ENCODE data around the gene TSPAN19. TPM values are rescaled to one million over a fixed set of nuclear protein-coding genes. Genes with fewer than 3 reads are reported as not detected.

The TSPAN19 gene
- total RNA-seq, 1 experiment from 2014 or later, result not detected

DNA sequence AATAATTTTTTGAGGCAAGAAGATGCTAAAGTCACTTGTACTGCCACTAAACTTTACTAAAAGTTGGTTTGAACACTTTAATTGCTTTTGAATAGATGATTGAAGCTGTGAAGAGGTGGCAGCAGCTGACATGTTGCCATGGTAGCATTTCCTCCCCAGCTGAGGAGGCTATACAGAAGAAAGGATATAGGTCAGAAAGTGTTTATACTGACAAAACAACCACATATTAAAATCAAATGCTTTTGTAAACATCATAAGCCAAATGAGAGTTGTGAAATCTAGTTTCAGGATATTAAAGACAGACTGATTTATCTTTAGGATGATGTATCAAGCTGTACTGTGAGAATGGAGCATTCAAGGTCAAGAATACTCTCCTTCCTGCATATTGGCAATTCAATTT lies 41.7 kb downstream of the TSPAN19 start:
- Histone ChIP-seq H2BK20ac (ENCODE audit: low read depth, low read length, poor library complexity, severe bottlenecking) (no peak overlapping the region), H3K4me2 (ENCODE audit: insufficient read depth, insufficient read length, low read length) (no peak overlapping the region), H4K91ac (ENCODE audit: insufficient read length, low read depth, low read length) (no peak overlapping the region), H4K5ac (ENCODE audit: insufficient read length, low read depth, low read length) (no peak overlapping the region), H4K20me1 (ENCODE audit: control insufficient read depth, insufficient read depth, insufficient read length) (no peaks in the 10 kb centered on the region), H3T11ph (ENCODE audit: low read length) (no peak overlapping the region), H3K23ac (ENCODE audit: insufficient read length, low read depth, low read length) (no peak overlapping the region), H2BK120ac (ENCODE audit: low read depth, low read length, poor library complexity, severe bottlenecking) (no peak overlapping the region), H4K8ac (replicated peaks; ENCODE audit: insufficient read length, low read depth, low read length) (no peak overlapping the region), H3K4ac (ENCODE audit: low read depth, low read length) (no peak overlapping the region), H3K79me1 (ENCODE audit: insufficient read depth, low read depth, low read length, poor library complexity, severe bottlenecking) (no peaks in the 10 kb centered on the region), H3K18ac (ENCODE audit: insufficient read length, low read depth, low read length) (no peak overlapping the region), H3K9me3 (ENCODE audit: control insufficient read depth, low read depth, low read length) (no peaks in the 10 kb centered on the region), H2BK15ac (ENCODE audit: low read depth, low read length) (no peak overlapping the region), H2AFZ (ENCODE audit: low read length) (no peak overlapping the region), H2BK12ac (ENCODE audit: insufficient read length, low read depth, low read length) (no peak overlapping the region), H3K27me3 (ENCODE audit: insufficient read depth, low read length) (no peaks in the 10 kb centered on the region), H3K79me2 (ENCODE audit: insufficient read depth, low read length) (no peaks in the 10 kb centered on the region), H3K4me1 (ENCODE audit: insufficient read depth, low read length) (peaks cover 2% of the 10 kb centered on the region; the same call in 1 of the 2 replicates), H3K27ac (ENCODE audit: insufficient read length, low read depth, low read length) (no peak overlapping the region), H3K14ac (ENCODE audit: insufficient read depth, low read length) (no peak overlapping the region), H2BK5ac (ENCODE audit: insufficient read length, low read length) (no peak overlapping the region), H3K56ac (ENCODE audit: insufficient read length, low read depth, low read length) (no peak overlapping the region), H3K23me2 (ENCODE audit: insufficient read length, low read depth, low read length, poor library complexity, severe bottlenecking) (no peaks in the 10 kb centered on the region), H3K9ac (ENCODE audit: extremely low read depth, insufficient read length, low read length) (no peak overlapping the region), H2AK5ac (ENCODE audit: insufficient read length, low read length) (no peak overlapping the region)
- peaks cover 0 to 3% (median 0%) of the 10 kb centered on the region in 3 experiments; a peak in 2 of 7 replicates for H3K36me3 Mint-ChIP-seq (ENCODE audit: insufficient read depth in 1 of 3, low read depth in 3 of 3)
- TF ChIP-seq, protein P1, sequence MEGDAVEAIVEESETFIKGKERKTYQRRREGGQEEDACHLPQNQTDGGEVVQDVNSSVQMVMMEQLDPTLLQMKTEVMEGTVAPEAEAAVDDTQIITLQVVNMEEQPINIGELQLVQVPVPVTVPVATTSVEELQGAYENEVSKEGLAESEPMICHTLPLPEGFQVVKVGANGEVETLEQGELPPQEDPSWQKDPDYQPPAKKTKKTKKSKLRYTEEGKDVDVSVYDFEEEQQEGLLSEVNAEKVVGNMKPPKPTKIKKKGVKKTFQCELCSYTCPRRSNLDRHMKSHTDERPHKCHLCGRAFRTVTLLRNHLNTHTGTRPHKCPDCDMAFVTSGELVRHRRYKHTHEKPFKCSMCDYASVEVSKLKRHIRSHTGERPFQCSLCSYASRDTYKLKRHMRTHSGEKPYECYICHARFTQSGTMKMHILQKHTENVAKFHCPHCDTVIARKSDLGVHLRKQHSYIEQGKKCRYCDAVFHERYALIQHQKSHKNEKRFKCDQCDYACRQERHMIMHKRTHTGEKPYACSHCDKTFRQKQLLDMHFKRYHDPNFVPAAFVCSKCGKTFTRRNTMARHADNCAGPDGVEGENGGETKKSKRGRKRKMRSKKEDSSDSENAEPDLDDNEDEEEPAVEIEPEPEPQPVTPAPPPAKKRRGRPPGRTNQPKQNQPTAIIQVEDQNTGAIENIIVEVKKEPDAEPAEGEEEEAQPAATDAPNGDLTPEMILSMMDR (conservative IDR thresholded peaks at IDR 0.05), result no peak
- H3K27ac Mint-ChIP-seq, result no peak overlapping the region
- DNase-seq, result no peak
- peaks cover 0 to 3% of the 10 kb centered on the region in 2 experiments; a peak in 1 of 5 replicates for H3K9me3 Mint-ChIP-seq
- no peak overlapping the region for H3K4me3 Mint-ChIP-seq
- no peaks in the 10 kb centered on the region for H3K27me3 Mint-ChIP-seq (ENCODE audit: low read depth)
- peaks cover 3 to 4% of the 10 kb centered on the region in 2 experiments; a peak in 2 of 4 replicates for H3K4me1 Mint-ChIP-seq
